DMS53 treated with DMSO at 0.1 percent for 48 hours (cell line): ENCODE results near the gene MPI.

Experiments used
- DNase-seq: peaks from one replicate; lab custom pipeline; 2025; ENCODE audit not compliant: unreplicated experiment; lab: John Stamatoyannopoulos, UW

The MPI gene, protein sequence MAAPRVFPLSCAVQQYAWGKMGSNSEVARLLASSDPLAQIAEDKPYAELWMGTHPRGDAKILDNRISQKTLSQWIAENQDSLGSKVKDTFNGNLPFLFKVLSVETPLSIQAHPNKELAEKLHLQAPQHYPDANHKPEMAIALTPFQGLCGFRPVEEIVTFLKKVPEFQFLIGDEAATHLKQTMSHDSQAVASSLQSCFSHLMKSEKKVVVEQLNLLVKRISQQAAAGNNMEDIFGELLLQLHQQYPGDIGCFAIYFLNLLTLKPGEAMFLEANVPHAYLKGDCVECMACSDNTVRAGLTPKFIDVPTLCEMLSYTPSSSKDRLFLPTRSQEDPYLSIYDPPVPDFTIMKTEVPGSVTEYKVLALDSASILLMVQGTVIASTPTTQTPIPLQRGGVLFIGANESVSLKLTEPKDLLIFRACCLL

DNA sequence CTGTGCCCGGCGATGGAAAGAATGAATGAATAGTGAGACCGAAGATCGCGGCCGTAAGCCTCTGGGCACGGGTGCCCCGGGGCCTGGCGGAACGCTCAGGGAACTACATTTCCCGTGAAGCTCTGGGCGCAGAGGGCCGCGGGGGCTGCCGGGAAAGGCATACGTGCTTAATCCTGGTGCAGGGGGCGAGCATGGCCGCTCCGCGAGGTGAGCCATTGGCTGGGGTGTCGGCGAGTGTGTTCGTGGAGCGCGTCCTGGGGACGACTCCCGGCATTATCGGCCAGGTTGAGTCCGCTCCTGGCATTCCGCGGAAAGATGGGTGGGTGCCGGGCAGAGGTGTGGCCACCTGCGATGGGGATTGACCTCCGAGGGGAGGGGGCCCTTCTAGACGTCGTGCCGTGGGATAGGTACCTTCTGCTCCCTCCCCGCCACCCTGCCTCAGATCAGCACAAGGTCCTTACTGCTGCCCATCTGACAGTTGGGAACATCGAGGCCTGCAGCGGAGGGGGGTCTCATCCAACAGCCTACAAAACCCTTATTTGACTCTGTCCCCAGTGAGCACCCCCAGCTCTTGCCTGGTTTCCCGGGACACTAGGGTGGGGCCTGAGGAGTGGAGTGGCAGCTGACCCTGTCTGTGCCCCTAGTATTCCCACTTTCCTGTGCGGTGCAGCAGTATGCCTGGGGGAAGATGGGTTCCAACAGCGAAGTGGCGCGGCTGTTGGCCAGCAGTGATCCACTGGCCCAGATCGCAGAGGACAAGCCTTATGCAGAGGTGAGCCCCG, at the start of gene MPI:
Gene MPI, plus strand, starts transcription at position 160 of the 782 bp plus-strand sequence. Its CDS starts 32 bp downstream, at position 192.
- peak; percentile 31 for DNase-seq

- DNase-seq: no peak
These were observed 48.7 kb upstream of the MPI start for GRCh38 chr15:74840851-74841775.

DNA sequence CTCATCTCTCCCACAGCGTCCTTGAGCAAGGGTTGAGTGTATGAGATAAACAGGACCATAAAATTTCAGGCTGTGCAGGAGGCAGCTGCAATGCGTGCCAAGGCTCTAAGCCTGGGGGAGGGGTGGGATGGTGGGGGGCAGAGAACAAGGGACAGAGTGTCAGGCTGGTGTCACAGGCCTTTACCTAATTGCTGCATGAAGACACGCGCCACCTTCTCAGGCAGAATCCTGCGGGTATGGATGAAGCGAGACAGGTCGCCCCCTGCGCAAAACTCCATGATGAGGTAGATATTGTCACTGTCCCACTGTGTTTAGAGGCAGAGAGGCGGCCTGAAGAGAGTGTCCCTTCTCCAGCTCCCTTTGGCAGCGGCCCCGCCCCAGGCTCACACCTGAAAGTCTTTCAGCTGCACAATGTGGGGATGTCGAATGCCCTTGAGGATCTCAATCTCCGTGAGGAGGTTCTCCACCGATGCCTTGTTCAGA, 47.9 kb upstream of the MPI start:
- no peak for DNase-seq

GRCh38 chr15:74842581-74843444, 47.0 kb upstream of the MPI start, which contains the start of gene ULK3:
Gene ULK3 (minus strand): TSS chr15:74843156. CDS start chr15:74843105, 51 bp downstream.
- DNase-seq: peak; percentile 90

DNA sequence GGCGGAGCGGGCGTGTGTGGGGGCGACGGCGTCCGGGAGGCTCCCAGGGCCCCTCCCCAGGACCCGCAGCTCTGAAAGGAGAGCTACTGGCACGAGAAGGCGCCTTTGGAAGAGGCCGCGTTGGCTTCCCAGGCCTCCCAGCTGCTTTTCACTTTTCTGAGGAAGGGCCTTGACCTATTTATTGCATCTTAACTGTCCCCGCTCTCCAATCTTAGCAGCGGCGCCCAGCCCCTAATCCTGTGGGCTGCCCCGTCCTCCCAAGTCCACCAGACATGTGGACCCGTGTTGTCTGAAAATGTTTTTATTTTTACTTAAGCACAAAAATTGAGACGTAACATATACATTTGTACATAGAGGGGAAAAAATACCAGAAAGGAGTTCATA, 46.4 kb upstream of the MPI start:
- DNase-seq: no peak

DNA sequence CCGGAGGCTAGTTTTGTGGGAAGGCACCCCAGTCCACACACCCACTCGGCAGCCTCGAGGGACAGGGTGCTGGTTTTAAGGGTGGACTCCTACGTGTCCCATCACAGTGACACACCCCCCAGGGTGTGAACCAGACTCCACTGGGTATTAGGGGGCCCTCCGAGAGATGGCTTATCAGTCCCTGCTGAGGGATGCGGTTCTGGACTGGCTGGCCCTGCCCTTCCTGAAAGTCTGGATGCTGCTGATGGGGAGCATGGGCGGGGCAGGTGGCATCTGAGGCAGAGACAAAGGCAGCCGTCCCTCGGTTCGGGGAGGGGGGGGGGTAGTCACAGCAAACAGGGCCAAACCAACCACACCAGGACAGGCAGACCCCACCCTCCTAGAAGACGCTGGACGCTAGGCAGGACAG, 45.9 kb upstream of the MPI start:
- no peak for DNase-seq

DNA sequence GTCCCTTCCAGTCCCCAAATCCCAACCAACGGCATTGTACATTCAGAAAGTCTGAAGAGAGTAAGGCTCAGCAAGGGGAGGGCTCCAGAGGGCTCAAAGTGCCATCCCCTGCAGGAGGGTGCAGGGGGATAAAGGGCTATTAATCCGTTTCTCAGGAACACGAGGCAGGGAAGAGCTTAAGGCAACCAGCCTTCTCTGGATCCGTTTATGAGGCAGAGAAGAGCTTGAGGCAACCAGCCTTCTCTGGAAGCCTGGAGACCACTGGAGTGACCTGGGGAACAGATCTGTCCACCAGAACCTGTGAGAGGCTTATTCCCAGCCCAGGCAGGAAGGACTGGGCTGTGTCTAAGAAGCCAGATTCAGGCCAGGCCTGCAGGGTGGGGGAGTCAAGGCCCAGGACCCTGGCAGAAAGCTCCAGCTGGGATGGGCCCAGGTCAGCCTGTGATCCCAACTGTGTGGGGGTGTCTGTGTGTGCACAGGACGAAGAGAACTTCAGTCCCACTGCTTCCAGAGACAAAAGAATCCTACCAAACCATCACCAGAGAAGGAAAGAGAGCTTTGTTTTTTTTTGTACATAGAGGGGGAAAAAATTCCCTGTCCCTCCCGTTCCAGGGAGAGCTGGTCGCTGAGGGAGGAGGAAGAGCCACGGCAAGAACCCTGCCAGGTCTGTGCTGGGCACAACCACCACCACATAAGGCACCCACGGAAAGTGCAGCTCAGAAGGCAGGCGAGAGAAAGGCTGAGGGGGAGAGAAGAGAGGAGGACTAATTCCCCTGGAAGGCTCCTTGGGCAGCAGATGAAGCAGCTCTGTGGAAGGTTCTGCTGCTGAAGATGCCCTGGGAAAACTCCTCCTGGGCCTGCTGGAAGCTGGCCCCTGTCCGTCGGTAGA, 45.3 kb upstream of the MPI start:
- DNase-seq: no peak

GRCh38 chr15:74845208-74845568, 44.7 kb upstream of the MPI start:
- no peak for DNase-seq

- no peak for DNase-seq
These were observed 44.3 kb upstream of the MPI start for GRCh38 chr15:74845581-74845980.

GRCh38 chr15:74847432-74847831, 42.4 kb upstream of the MPI start:
- DNase-seq: no peak

GRCh38 chr15:74850393-74850792, 39.4 kb upstream of the MPI start:
- no peak for DNase-seq

- DNase-seq: no peak
These were observed 37.9 kb upstream of the MPI start for GRCh38 chr15:74851960-74852359.

- DNase-seq: no peak
These were observed 35.3 kb upstream of the MPI start for GRCh38 chr15:74854453-74855022.

DNA sequence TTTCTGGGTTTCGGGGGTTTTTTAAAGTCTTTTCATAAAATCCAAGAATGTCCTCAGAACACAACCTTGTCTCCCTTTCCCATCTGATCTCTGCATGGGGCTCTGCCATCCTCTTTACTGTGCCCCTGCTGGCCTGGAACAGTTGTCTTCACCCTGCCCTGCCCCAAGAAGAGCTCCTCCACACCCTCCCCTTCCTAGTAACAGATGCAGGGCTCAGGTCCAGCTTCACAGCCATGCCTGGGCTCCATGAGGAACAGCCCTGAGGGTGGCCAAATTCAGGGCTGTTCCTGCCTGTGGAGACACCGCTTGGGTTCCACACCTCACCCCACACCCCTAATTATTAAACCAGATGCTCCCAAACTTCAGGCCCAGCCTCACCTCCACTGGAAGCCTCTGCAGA, 34.0 kb upstream of the MPI start:
- DNase-seq: no peak

DNA sequence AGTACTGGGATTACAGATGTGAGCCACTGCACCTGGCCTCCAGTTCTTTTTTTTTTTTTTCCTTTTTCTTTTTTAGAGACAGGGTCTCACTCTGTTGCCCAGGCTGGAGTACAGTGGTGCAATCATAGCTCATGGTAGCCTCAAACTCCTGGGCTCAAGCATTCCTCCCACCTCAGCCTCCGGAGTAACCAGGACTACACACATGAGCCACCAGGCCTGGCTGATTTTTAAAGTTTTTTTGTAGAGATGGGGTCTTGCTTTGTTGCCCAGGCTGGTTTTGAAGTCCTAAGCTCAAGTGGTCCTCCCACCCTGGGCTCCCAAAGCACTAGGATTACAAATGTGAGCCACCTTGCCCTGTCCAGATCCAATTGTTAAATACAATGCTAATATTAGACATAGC, 33.3 kb upstream of the MPI start:
- no peak for DNase-seq

DNA sequence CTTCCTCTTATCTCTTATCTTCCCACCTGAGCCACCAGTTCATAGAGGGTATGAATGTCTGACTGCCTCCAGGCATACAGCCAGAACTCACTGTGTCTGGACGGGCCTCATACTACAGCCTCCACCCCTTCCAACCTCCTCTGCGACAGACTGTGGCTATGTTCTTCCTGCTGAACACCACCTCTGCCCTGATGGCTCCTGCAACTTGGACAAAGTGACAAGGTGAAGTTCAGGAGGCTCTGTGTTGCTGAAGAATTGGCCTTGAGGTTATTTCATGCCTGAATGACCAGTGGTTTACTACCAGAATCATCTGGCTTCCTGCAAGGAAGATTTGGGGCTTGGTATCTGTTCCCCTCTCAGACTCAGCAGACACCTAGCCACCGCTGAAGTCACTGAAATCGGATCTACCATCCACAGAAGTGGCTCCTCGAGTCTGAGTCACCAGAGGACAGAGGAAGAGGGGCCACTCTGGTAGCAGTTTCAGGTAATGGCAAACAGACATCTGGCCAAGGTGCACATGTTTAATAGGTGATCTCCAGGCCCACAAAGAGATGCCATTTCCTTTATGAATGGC, 32.7 kb upstream of the MPI start:
- peak; percentile 85 for DNase-seq

DNA sequence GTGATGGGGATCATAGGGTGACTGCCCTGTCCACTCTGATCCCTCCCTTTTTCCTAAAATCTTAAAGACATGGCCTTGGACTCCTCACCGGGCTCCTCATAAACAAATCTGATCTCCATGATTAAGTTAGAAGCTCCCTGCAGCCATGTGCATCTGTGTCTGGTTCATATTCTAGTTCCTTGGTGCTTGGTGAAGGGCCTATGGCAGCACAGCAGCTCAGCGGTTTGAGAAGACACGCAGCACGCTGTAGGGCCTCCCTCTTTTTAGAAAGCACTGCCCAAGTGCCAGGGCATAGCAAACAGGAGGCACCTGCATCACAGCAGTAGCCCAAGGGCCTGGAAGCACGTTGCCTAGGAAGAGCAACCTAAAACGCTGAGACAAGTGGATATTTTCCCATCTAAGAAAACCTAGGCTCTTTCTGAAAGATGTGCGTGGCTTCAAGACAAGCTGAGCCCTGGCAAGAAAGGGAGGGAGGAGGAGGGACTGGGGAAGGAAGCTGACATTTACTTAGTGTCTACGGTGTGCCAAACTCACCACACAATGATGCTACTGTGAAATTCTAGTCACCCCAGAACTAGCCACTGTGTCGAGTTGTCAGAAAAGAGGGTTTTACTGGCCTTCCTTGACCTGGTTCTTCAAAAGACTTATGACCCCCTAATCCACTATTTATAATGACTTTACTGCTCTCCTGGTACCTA, 32.0 kb upstream of the MPI start:
- DNase-seq: no peak

- no peak for DNase-seq
These were observed 31.5 kb upstream of the MPI start for GRCh38 chr15:74858369-74858740.
